Activated naive CD4-positive, alpha-beta T cell treated with anti-CD3 and anti-CD28 coated beads, Interleukin-2, amount 10 ng/mL, durations not matched to agents 7 days and 5 days (primary cell): ENCODE results near the gene PITX3.
A peak's percentile ranks its signal among the peaks of the same experiment; 100 is the strongest.

ENCODE experiments used
- CTCF ChIA-PET: fragments of 350-600 bp; sonication (Branson Sonifier 250); formaldehyde crosslinking; loops from one replicate; lab custom pipeline; 2021; ENCODE audit warnings: antibody characterized with exemption; lab: Charles Lee
- DNase-seq: peaks from one replicate; pipeline ENCODE4 v3.0.0-alpha.2; 2020
- H3K27ac Mint-ChIP-seq: one replicate; pipeline ENCODE4 v1.8.0; 2021; ENCODE audit warnings: mild to moderate bottlenecking, moderate library complexity, mixed read lengths
- H3K27me3 Mint-ChIP-seq: one replicate; pipeline ENCODE4 v1.8.0; 2021; ENCODE audit warnings: mild to moderate bottlenecking, mixed read lengths
- H3K36me3 Mint-ChIP-seq: one replicate; pipeline ENCODE4 v1.8.0; 2021; ENCODE audit warnings: mixed read lengths
- H3K4me1 Mint-ChIP-seq: one replicate; pipeline ENCODE4 v1.8.0; 2021; ENCODE audit warnings: mixed read lengths
- H3K4me3 Mint-ChIP-seq: one replicate; pipeline ENCODE4 v1.8.0; 2021; ENCODE audit warnings: mild to moderate bottlenecking, moderate library complexity, mixed read lengths
- H3K9me3 Mint-ChIP-seq: one replicate; pipeline ENCODE4 v1.8.0; 2021; ENCODE audit warnings: mixed read lengths

Gene PITX3

DNA sequence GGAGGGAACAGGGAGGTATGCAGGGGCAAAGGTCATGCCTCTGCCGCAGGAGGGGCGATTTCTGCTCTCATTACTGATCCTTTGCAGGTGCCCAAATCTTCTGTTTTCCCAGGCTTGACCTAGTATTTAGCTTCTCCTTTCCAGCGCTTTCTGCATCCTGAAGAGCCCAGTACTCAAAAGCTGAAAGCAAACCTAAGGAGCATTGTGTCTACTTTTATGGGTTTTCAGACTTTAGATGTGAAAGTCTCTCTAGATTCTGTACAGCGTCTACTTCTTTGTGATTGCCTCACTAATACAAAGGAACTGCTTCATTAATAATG is 4.6 kb upstream of the PITX3 start:
- Mint-ChIP-seq H3K36me3 (peaks cover 30% of the 10 kb centered on the region), H3K4me1 (peaks cover 52% of the 10 kb centered on the region), H3K9me3 (no peaks in the 10 kb centered on the region), H3K4me3 (peak overlapping the region; percentile 99), H3K27ac (peak overlapping the region; percentile 92), H3K27me3 (peaks cover 22% of the 10 kb centered on the region)
- DNase-seq, result no peak
- CTCF ChIA-PET, result interaction anchor here (0.9 to 4.4 kb wide), 6 partner anchors 8 to 148 kb away, joined by 3 to 24 read pairs (median 5); partner anchors contain the start of gene NOLC1

DNA sequence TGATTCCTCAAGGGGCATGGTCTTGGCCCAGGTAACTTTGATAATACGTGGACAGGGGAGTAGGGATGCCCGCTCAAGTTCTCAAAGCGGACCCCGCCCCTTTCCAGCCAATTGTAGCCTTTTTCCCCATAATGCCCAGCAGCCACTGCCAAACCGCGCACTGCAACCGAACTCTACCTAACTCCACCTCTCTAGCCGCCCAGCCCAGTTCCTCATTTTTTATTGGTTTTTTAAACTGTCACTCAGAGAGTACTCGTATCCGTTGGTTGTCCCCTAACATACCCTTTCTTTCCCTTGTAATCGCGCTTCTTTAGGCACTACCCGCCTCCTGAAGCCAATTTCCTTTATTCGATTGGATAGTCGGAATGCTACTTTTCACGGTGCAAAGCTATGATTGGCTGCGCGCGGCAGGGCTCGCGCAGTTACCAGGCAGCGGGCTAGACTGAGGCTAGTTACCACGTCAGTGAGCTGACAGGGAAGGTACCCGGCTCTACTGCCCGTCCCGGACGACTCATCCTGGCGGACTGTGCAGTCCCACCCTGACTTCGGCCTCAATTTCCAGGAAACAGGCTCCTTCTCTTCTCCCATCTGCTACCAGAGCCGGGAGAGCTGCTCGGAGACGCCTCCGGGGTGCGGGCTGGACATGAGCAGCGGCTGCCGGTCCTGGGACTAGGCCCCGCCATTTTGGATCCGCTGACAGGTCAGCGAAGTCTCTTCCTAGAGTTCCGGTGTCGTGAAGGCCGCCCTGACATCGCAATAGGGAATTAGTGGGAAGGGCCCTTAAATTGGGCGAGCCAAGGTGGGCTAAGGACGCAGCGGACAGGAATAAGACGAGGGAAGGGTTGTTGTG is 4.0 kb upstream of the PITX3 start, which contains the start of gene GBF1:
GBF1 (plus strand) TSS at position 451 of the 850 bp plus-strand sequence. CDS start 13,407 bp downstream, outside the sequence.
- no peaks in the 10 kb centered on the region for H3K9me3 Mint-ChIP-seq
- peaks cover 55% of the 10 kb centered on the region for H3K4me1 Mint-ChIP-seq
- H3K4me3 Mint-ChIP-seq, result peak within 1 kb of the TSS; percentile 99
- H3K27me3 Mint-ChIP-seq, result peaks cover 28% of the 10 kb centered on the region
- H3K27ac Mint-ChIP-seq, result peak within 1 kb of the TSS; percentile 92
- DNase-seq, result peak; percentile 94
- CTCF ChIA-PET, result interaction anchor here (0.8 to 4.4 kb wide), 8 partner anchors 8 to 149 kb away, joined by 3 to 24 read pairs (median 4); partner anchors contain the start of gene NOLC1
- peaks cover 29% of the 10 kb centered on the region for H3K36me3 Mint-ChIP-seq

DNA sequence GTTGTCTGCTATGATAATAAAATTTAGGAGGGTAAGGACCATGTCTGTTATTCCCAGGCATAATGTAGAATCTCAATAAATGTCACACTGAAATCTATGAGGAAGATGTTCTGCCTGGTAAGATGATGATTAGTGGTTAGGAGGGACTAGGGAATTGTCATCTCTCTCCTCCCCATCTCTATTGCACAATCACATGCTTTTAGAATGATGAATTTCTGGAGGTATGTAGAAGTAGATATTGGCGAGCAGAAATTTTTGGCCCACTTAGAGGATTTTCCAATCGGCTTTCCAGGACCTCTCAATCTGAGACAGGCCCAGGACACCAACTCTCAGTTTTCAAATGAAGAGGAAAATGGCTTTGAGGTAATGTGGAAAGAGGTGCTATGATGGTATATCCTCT is 2.0 kb upstream of the PITX3 start:
- Mint-ChIP-seq H3K27ac (peak overlapping the region; percentile 13), H3K4me1 (peaks cover 54% of the 10 kb centered on the region), H3K27me3 (peaks cover 47% of the 10 kb centered on the region), H3K4me3 (peak overlapping the region; percentile 16), H3K9me3 (no peaks in the 10 kb centered on the region), H3K36me3 (peaks cover 20% of the 10 kb centered on the region)
- no peak for DNase-seq
- CTCF ChIA-PET, result interaction anchor here (0.9 to 4.0 kb wide), 2 partner anchors 12 to 112 kb away, joined by 3 to 24 read pairs; no protein-coding TSS in a partner anchor

DNA sequence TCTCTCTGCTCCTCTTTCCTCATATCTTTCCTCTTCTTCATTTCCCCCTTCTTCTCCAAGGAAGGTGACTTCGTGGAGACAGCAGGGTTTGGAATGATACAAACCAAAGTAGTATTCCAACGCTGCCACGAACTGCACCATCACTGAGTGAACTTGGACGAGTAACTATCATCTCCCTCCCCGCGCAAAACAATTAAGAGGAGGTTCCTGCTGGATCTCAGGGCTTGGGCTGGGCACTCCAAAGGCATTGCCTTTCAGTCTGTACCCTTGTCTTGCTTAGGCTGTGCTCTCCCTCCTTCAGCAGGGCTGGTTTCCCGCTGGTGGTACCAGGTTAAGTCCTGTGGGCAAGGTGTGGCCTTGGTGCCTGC is 790 bp upstream of the PITX3 start:
- H3K27me3 Mint-ChIP-seq, result peaks cover 58% of the 10 kb centered on the region
- CTCF ChIA-PET, result interaction anchor here (17.6 kb wide), 1 partner anchor 108 kb away, joined by 693 read pairs; no protein-coding TSS in a partner anchor
- H3K4me3 Mint-ChIP-seq, result peak overlapping the region; percentile 74
- H3K4me1 Mint-ChIP-seq, result peaks cover 42% of the 10 kb centered on the region
- DNase-seq, result no peak
- H3K9me3 Mint-ChIP-seq, result no peaks in the 10 kb centered on the region
- no peak overlapping the region for H3K27ac Mint-ChIP-seq
- H3K36me3 Mint-ChIP-seq, result peaks cover 9% of the 10 kb centered on the region

DNA sequence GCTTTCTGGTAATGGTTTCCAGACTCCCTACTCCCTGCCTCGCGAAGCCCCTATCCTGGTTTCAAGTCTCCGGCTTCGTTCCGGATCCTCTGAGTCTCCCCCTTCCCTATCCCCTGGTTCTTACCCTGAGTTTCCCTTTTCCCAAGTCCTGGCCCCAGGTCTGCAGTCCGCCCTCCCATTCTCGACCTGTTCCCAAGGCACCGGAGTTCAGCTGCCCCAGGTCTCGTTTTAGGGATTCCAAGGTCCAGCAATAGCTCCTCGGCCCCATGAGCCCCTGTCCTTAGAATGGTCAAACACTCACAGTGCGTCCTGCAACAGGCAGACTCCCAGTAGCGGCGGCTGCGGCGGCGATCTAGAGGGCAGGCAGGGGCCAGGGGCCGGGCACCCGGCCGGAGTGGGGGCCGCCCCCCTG is 274 bp downstream of the PITX3 start:
- DNase-seq, result no peak
- Mint-ChIP-seq H3K9me3 (no peaks in the 10 kb centered on the region), H3K27me3 (peaks cover 68% of the 10 kb centered on the region), H3K27ac (no peak overlapping the region), H3K36me3 (peaks cover 2% of the 10 kb centered on the region), H3K4me1 (peaks cover 32% of the 10 kb centered on the region), H3K4me3 (peak overlapping the region; percentile 46)
- CTCF ChIA-PET, result interaction anchor here (0.6 to 17.6 kb wide), 3 partner anchors 9 to 153 kb away, joined by 3 to 693 read pairs (median 9); no protein-coding TSS in a partner anchor

DNA sequence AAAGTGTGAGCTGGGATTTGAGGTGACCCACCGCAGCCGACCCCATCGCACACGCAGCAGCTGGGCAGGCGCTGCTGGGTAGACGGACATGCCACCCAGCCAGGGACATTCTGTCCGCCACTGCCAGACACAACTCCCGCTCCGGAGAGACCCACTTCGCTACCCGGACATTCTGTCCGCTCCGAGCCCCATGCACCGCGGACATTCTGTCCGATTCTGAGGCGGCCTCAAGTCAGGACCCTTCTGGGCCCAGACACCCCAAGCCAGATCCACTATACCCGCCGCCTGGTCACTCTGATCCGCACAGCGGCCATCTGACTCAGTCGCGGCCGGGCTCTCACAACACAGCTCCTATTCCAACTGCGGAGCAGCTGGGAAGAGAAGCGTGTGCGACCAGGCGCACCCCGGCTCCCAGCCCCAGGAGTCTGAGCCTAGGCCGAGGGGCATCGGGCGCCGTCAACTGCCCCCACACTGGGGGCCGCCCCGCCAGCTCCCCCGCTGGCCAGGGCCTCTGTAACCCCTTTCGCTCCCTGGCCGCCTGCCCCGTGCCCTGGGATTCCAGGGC is 763 bp downstream of the PITX3 start:
- Mint-ChIP-seq H3K4me3 (peak overlapping the region; percentile 46), H3K4me1 (peaks cover 30% of the 10 kb centered on the region), H3K36me3 (no peaks in the 10 kb centered on the region), H3K27me3 (peaks cover 73% of the 10 kb centered on the region), H3K27ac (no peak overlapping the region), H3K9me3 (no peaks in the 10 kb centered on the region)
- no peak for DNase-seq
- CTCF ChIA-PET, result interaction anchor here (1.8 to 17.6 kb wide), 3 partner anchors 8 to 110 kb away, joined by 6 to 693 read pairs (median 9); no protein-coding TSS in a partner anchor

DNA sequence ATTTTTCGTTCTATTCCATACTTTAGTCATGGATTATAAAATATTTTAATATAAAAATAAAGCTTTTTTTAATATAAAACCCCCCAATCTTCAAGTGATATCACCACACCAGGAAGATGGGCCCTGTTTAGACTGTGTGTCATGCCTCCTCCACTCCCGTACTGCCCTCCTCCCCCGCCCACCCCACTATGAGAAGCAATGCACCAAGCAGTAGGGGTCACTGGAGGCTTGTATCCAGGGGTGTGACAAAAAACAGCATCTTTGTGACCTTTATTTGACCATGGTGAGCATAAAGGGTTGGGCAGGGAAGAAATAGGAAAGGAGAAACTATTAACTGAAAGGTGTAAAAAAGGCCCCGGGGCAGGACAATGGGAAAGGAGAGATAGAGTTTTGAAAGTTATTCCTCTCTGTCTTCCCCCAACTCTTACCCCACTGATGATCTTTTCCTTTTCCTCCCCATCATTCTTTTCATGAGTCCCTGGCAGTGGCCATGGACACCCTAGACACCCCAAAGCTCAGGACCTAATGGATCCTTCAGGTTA is 3.5 kb downstream of the PITX3 start:
- H3K4me1 Mint-ChIP-seq, result peaks cover 16% of the 10 kb centered on the region
- no peak overlapping the region for H3K27ac Mint-ChIP-seq
- CTCF ChIA-PET, result interaction anchor here (1.0 to 17.6 kb wide), 6 partner anchors 8 to 168 kb away, joined by 3 to 693 read pairs (median 4); partner anchors contain the start of gene GBF1
- no peak for DNase-seq
- H3K27me3 Mint-ChIP-seq, result peaks cover 97% of the 10 kb centered on the region
- no peaks in the 10 kb centered on the region for H3K9me3 Mint-ChIP-seq
- no peak overlapping the region for H3K4me3 Mint-ChIP-seq
- no peaks in the 10 kb centered on the region for H3K36me3 Mint-ChIP-seq

DNA sequence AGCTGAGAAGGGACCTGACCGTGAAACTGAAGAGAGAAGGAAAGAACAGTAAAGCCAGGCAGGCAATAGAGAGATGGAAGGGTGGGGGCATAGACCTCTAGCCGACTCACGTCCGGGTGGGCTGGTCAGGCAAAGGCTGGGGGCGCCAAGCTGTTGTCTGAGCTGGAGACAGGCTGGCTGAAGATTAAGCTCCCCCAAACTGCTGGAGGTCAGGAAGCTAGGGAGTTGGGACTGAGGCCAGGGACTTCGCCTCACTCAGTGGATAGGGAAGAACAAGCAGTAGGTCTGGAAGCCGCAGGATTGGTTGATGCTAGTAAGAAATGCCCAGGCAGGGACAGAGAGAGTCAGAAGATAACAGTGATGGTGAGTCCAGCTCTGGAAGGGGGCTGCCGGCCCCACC is 5.3 kb downstream of the PITX3 start:
- no peak overlapping the region for H3K27ac Mint-ChIP-seq
- H3K4me1 Mint-ChIP-seq, result peaks cover 15% of the 10 kb centered on the region
- DNase-seq, result no peak
- H3K4me3 Mint-ChIP-seq, result no peak overlapping the region
- no peaks in the 10 kb centered on the region for H3K9me3 Mint-ChIP-seq
- CTCF ChIA-PET, result interaction anchor here (1.0 to 17.6 kb wide), 5 partner anchors 77 to 243 kb away, joined by 3 to 693 read pairs (median 3); no protein-coding TSS in a partner anchor
- peaks cover 91% of the 10 kb centered on the region for H3K27me3 Mint-ChIP-seq
- no peaks in the 10 kb centered on the region for H3K36me3 Mint-ChIP-seq

DNA sequence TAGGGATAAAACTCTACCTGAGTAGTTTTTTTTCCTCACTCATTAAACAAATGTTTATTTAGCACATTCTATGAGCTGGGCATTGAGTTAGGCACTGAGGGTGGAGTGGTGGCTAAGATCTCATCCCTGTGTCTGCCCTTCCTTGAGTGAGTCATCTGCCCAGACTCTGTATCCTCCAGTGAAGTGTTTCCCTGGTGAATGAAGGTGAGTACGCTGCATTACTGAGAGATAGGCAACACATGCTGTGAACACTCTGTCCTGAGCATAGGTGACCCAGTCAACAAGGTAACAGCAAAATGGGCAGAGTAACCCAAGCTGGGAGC is 5.8 kb downstream of the PITX3 start:
- H3K27ac Mint-ChIP-seq, result no peak overlapping the region
- H3K36me3 Mint-ChIP-seq, result no peaks in the 10 kb centered on the region
- CTCF ChIA-PET, result interaction anchor here (0.9 to 17.6 kb wide), 6 partner anchors 77 to 244 kb away, joined by 3 to 693 read pairs (median 3); no protein-coding TSS in a partner anchor
- no peaks in the 10 kb centered on the region for H3K9me3 Mint-ChIP-seq
- H3K27me3 Mint-ChIP-seq, result peaks cover 91% of the 10 kb centered on the region
- peaks cover 13% of the 10 kb centered on the region for H3K4me1 Mint-ChIP-seq
- H3K4me3 Mint-ChIP-seq, result no peak overlapping the region
- DNase-seq, result no peak

DNA sequence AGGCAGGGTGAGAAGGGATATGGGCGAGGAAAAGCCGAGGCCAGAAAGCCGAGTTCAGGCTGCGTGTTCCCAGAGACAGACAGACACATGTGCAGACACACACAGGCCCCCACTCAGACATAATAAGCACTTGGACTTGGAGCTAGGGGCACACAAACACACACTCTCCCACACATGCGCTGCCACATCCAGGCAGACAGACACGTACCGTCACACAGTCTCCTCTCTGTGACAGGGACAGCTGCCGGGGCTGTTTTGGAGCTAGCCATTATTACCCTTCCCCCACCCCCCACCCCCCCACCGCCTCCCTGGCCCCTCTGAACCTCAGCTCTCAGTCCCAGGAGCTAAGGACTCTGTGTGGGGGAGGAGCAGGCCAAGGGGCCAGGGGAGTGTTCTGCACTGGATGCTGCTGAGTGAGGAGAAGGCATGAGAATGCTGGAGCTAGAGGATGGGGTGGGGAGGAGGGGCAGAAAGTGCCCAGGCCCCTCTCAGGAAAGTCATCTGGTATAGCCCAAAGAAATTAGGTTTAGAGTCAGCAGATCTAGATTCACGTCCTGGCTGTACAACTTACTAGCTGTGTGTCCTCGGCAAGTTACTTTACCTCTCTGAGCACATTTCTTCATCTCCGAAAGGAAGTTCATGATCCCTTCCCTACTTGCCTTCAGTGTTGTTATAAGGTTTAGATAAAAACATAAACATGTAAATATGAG is 6.3 kb downstream of the PITX3 start:
- no peak overlapping the region for H3K27ac Mint-ChIP-seq
- peaks cover 91% of the 10 kb centered on the region for H3K27me3 Mint-ChIP-seq
- no peak for DNase-seq
- CTCF ChIA-PET, result interaction anchor here (0.8 to 17.6 kb wide), 10 partner anchors 65 to 244 kb away, joined by 3 to 693 read pairs (median 3); partner anchors contain the start of gene NFKB2
- peaks cover 14% of the 10 kb centered on the region for H3K4me1 Mint-ChIP-seq
- H3K9me3 Mint-ChIP-seq, result no peaks in the 10 kb centered on the region
- H3K36me3 Mint-ChIP-seq, result no peaks in the 10 kb centered on the region
- no peak overlapping the region for H3K4me3 Mint-ChIP-seq

DNA sequence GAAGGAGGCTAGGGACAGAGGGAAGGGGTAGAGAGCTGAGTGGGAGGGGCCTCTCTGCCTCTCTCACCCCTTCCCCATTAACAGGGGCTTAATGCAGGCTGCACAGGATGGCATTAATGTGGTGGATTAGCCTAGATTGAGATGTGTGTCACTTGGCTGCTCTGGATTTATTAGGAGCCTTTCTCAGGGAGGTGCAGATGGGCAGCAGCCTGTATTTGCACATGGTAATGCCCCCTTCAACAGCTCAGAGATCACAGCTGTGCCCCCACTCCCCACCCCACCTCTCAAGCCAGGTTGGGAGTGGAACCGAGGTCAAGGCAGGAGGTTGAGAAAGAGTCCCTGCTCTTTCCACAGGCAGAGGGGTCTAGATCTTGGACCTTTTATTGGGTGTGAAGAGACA is 7.3 kb downstream of the PITX3 start:
- no peaks in the 10 kb centered on the region for H3K9me3 Mint-ChIP-seq
- CTCF ChIA-PET, result interaction anchor here (0.8 to 17.6 kb wide), 5 partner anchors 64 to 165 kb away, joined by 3 to 693 read pairs (median 125); partner anchors contain the start of gene NFKB2
- peaks cover 20% of the 10 kb centered on the region for H3K4me1 Mint-ChIP-seq
- no peak overlapping the region for H3K27ac Mint-ChIP-seq
- H3K4me3 Mint-ChIP-seq, result no peak overlapping the region
- H3K36me3 Mint-ChIP-seq, result no peaks in the 10 kb centered on the region
- peaks cover 91% of the 10 kb centered on the region for H3K27me3 Mint-ChIP-seq
- DNase-seq, result no peak

DNA sequence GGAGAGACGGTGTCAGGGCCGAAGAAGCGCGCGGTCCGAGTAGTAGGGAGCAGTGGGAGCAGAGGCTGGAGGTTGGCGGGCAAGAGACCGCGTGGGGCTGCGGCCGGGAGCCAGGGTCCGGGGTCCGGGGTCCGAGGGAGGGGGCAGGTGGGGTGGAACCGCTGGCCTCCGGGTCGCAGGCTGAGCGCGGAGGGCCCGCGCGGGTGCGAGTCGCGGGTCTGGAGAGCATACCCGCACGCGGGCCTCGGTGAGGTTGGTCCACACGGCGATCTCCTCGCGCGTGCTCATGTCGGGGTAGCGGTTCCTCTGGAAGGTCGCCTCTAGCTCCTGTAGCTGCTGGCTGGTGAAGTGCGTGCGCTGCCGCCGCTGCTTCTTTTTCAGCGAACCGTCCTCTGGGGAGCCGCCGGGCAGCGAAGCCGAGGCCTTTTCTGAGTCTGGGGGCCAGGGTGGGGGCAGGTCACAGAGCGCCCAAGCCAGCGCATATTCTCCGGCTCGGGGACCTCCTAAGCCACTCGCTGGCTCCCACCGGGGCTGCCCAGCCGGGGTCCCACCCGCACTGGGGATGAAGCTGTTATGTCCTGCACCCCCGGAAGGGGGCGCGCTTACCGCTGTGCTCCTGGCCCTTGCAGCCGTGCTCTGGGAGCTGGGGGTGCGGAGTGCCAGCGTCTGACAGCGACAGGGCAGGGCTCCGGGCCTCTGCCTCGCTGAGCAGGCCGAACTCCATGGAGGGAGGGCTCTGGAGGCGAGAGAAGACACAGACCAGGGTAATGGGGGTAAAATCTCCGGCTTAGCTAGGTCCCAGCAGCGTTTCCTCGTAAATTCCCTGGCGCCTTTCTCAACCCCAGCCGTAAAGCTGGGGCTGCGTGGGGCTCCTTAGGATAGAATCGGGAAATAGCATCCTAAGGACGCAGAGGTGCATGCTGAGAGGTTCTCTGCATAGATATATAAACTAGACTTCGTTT is 9.7 kb downstream of the PITX3 start:
- no peak overlapping the region for H3K27ac Mint-ChIP-seq

More for the DNA sequence above, 9.7 kb downstream of the PITX3 start:
- Mint-ChIP-seq H3K27me3 (peaks cover 93% of the 10 kb centered on the region), H3K9me3 (no peaks in the 10 kb centered on the region), H3K4me3 (peak overlapping the region; percentile 61), H3K4me1 (peaks cover 22% of the 10 kb centered on the region), H3K36me3 (no peaks in the 10 kb centered on the region)
- CTCF ChIA-PET, result interaction anchor here (0.7 to 17.6 kb wide), 43 partner anchors 9 to 369 kb away, joined by 3 to 693 read pairs (median 5); partner anchors contain the start of genes CUEDC2, GBF1, NFKB2 and PITX3
- DNase-seq, result peak; percentile 80
